Smooth muscle cell (in vitro differentiated cells): ENCODE measurements around the gene WBP2. TPM values are rescaled to one million over a fixed set of nuclear protein-coding genes. Genes with fewer than 3 reads are reported as not detected.

Experiments used
- DNase-seq: peaks from one replicate; lab custom pipeline; 2025; ENCODE audit not compliant: unreplicated experiment; lab: John Stamatoyannopoulos, UW
- H2AFZ ChIP-seq: fragments of 200-600 bp; sonication (generic); 2 replicates; pipeline ENCODE4 v1.6.0; 2016; ENCODE audit warnings: antibody characterized with exemption, low read depth, mild to moderate bottlenecking
- H3F3A ChIP-seq: fragments of 200-600 bp; sonication (generic); 2 replicates; pipeline ENCODE4 v1.6.0; 2017; ENCODE audit warnings: antibody characterized with exemption, low read depth
- H3K27ac ChIP-seq: fragments of 200-600 bp; sonication (generic); 2 replicates; pipeline ENCODE4 v1.5.1; 2016; ENCODE audit warnings: low read depth, mild to moderate bottlenecking
- H3K27me3 ChIP-seq: fragments of 200-600 bp; sonication (generic); 2 replicates; pipeline ENCODE4 v1.6.1; 2016; ENCODE audit warnings: low read depth, mild to moderate bottlenecking
- H3K36me3 ChIP-seq: fragments of 200-600 bp; sonication (generic); 2 replicates; pipeline ENCODE4 v1.5.1; 2016; ENCODE audit warnings: low read depth
- H3K4me1 ChIP-seq: fragments of 200-600 bp; sonication (generic); 2 replicates; pipeline ENCODE4 v1.5.1; 2016; ENCODE audit warnings: low read depth
- H3K4me2 ChIP-seq: fragments of 200-600 bp; sonication (generic); 2 replicates; pipeline ENCODE4 v1.6.0; 2016; ENCODE audit warnings: mild to moderate bottlenecking
- H3K4me3 ChIP-seq: fragments of 200-600 bp; sonication (generic); 2 replicates; pipeline ENCODE4 v1.5.1; 2016; ENCODE audit warnings: mild to moderate bottlenecking
- H3K79me2 ChIP-seq: fragments of 200-600 bp; sonication (generic); 2 replicates; pipeline ENCODE4 v1.6.0; 2016; ENCODE audit warnings: low read depth, mild to moderate bottlenecking
- H3K9ac ChIP-seq: fragments of 200-600 bp; sonication (generic); 2 replicates; pipeline ENCODE4 v1.6.0; 2016; ENCODE audit warnings: low read depth
- H3K9me3 ChIP-seq: fragments of 200-600 bp; sonication (generic); replicated peaks from 2 replicates; pipeline ENCODE4 v1.5.1; 2016; ENCODE audit warnings: low read depth
- H4K20me1 ChIP-seq: fragments of 200-600 bp; sonication (generic); 2 replicates; pipeline ENCODE4 v1.6.0; 2016; ENCODE audit warnings: low read depth
- WGBS: methylation state at CpG from one replicate; pipeline ENCODE4 v1.1.7; 2016; ENCODE audit warnings: low lambda C conversion rate; 5-methylcytosine and 5-hydroxymethylcytosine counted together
- polyA plus RNA-seq: library from polyadenylated mRNA; unstranded; fragments of >200 nt; fragmentation: Nextera tagmentation; extraction: Ambion mirVana; gene quantifications from 2 replicates; pipeline ENCODE4 v1.2.1, GENCODE V29; 2016
- total RNA-seq: library from RNA; depleted of rRNA; stranded (reverse); fragments of >200 nt; gene quantifications from 2 replicates; pipeline ENCODE4 v1.2.3, GENCODE V29; 2014
- TF ChIP-seq, protein P1 (sequence below): fragments of 200-600 bp; sonication (generic); IDR thresholded peaks from 2 replicates; pipeline ENCODE4 v1.5.1; 2017; ENCODE audit warnings: borderline replicate concordance, mild to moderate bottlenecking, antibody characterized with exemption; ENCODE audit not compliant: insufficient read depth, poor library complexity, severe bottlenecking

The WBP2 gene
- total and polyA plus RNA-seq, 2 experiments from 2014 or later: 26.4 to 91.4 TPM

DNA sequence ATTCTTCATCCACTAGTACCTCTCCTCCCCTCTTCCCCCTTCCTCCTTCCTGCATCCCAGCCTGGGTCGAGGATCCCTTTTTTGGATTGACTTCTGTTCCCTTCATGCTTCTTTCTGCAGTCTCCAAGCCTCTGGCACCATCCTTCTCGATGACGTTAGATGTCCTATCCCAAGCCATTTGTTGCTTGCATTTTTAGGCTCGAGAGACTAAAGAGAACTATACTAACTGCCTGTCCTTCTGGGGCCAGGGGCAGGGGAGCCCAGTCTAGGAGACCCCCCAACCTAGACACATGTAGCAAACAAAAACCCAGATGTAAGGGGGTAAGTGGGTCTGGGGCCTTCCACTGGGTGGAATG is 46.6 kb downstream of the WBP2 start:
- Histone ChIP-seq H3K36me3 (no peaks in the 10 kb centered on the region), H3K4me3 (no peak overlapping the region), H4K20me1 (peaks cover 63% of the 10 kb centered on the region), H3F3A (no peaks in the 10 kb centered on the region), H3K9me3 (no peaks in the 10 kb centered on the region), H3K79me2 (peaks cover 36% of the 10 kb centered on the region), H3K27ac (peak overlapping the region; percentile 90), H3K27me3 (no peaks in the 10 kb centered on the region), H3K4me1 (no peaks in the 10 kb centered on the region), H3K4me2 (no peak overlapping the region), H3K9ac (peak overlapping the region; percentile 6), H2AFZ (no peak overlapping the region)
- WGBS: 82% methylated on average over 4 of the region's 4 CpGs
- DNase-seq: no peak
- TF ChIP-seq, protein P1, sequence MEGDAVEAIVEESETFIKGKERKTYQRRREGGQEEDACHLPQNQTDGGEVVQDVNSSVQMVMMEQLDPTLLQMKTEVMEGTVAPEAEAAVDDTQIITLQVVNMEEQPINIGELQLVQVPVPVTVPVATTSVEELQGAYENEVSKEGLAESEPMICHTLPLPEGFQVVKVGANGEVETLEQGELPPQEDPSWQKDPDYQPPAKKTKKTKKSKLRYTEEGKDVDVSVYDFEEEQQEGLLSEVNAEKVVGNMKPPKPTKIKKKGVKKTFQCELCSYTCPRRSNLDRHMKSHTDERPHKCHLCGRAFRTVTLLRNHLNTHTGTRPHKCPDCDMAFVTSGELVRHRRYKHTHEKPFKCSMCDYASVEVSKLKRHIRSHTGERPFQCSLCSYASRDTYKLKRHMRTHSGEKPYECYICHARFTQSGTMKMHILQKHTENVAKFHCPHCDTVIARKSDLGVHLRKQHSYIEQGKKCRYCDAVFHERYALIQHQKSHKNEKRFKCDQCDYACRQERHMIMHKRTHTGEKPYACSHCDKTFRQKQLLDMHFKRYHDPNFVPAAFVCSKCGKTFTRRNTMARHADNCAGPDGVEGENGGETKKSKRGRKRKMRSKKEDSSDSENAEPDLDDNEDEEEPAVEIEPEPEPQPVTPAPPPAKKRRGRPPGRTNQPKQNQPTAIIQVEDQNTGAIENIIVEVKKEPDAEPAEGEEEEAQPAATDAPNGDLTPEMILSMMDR: no peak

GRCh38 chr17:75807861-75808260 is 47.3 kb downstream of the WBP2 start:
- no peaks in the 10 kb centered on the region for H3K27me3 ChIP-seq
- no peak overlapping the region for H3K4me2 ChIP-seq
- TF ChIP-seq, protein P1: no peak
- H4K20me1 ChIP-seq: peaks cover 68% of the 10 kb centered on the region
- no peak overlapping the region for H3K9ac ChIP-seq
- H3K79me2 ChIP-seq: peaks cover 36% of the 10 kb centered on the region
- H3K4me3 ChIP-seq: no peak overlapping the region
- peak overlapping the region; percentile 90 for H3K27ac ChIP-seq
- no peaks in the 10 kb centered on the region for H3F3A ChIP-seq
- 93% methylated on average over 3 of the region's 3 CpGs for WGBS
- no peaks in the 10 kb centered on the region for H3K9me3 ChIP-seq
- H3K36me3 ChIP-seq: no peaks in the 10 kb centered on the region
- no peak for DNase-seq
- H2AFZ ChIP-seq: no peak overlapping the region
- no peaks in the 10 kb centered on the region for H3K4me1 ChIP-seq

DNA sequence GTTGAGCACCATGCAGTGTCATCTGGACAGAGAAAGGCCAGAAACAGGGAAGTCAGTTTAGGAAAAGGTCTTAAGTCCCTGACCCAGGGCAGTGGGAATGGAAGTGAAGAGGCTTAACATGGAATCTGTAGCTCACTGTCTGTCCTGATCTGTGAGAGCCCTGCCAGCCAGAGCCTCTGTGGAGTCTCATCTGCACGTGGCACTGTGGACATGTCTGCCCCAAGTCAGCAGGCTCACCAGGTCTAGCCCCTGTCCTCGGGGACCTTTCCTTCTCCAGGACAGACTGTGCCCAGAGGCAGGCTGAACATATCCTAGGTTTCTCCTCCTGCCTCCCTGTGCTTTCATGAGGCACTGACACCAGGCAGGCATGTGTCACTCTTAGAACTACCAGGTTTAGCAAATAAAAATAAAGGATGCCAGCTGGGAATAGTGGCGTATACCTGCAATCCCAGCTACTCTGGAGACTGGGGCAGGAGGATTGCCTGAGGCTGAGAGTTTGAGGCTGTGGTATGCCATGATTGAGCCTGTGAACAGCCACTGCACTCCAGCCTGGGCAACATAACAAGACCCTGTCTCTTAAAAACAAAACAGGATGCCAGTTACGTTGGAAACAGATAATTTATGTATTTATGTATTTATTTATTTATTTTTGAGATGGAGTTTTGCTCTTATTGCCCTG is 48.2 kb downstream of the WBP2 start:
- Histone ChIP-seq H3K9me3 (no peaks in the 10 kb centered on the region), H3K4me1 (no peaks in the 10 kb centered on the region), H3K27me3 (no peaks in the 10 kb centered on the region), H3K79me2 (peaks cover 36% of the 10 kb centered on the region), H3K4me3 (no peak overlapping the region), H2AFZ (no peak overlapping the region), H3K36me3 (no peaks in the 10 kb centered on the region), H3K4me2 (no peak overlapping the region), H3K27ac (no peak overlapping the region), H4K20me1 (peaks cover 74% of the 10 kb centered on the region), H3F3A (no peaks in the 10 kb centered on the region), H3K9ac (no peak overlapping the region)
- TF ChIP-seq, protein P1: no peak
- 74% methylated on average over 4 of the region's 4 CpGs for WGBS
- no peak for DNase-seq

DNA sequence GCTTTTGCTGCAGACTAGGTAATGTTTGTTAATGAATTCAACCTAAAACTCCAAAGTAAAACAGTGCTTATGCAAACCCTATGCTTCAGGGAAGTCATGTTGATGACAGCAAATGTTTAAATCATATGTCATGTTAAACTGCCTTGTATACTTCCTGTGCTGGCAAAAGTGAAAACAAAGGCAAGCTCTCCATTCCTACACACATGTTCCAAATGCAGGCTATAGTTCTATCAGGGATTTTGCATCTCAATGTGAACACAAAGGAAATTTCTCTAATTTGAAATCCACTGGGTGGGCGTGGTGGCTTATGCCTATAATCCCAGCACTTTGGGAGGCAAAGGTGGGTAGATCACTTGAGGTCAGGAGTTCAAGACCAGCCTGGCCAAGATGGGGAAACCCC is 51.3 kb downstream of the WBP2 start:
- H3K36me3 ChIP-seq: no peaks in the 10 kb centered on the region
- no peak overlapping the region for H3K4me3 ChIP-seq
- no peak for DNase-seq
- no peak overlapping the region for H3K9ac ChIP-seq
- H4K20me1 ChIP-seq: peaks cover 75% of the 10 kb centered on the region
- no peaks in the 10 kb centered on the region for H3K4me1 ChIP-seq
- no peaks in the 10 kb centered on the region for H3F3A ChIP-seq
- no peak overlapping the region for H3K4me2 ChIP-seq
- no peak overlapping the region for H3K27ac ChIP-seq
- WGBS: 96% methylated on average over 1 of the region's 1 CpG
- no peaks in the 10 kb centered on the region for H3K27me3 ChIP-seq
- no peak overlapping the region for H2AFZ ChIP-seq
- H3K79me2 ChIP-seq: peaks cover 50% of the 10 kb centered on the region
- TF ChIP-seq, protein P1: no peak
- H3K9me3 ChIP-seq: no peaks in the 10 kb centered on the region
